HG03575 (cell line): ENCODE measurements around the gene CYP2W1.
"Not testable (repeated sequence)": the region's sequence is repeated elsewhere in the genome, so short reads cannot be mapped to it uniquely, and the experiment has no call there.

Experiments used
- ATAC-seq: cut with Tn5 transposase; IDR thresholded peaks from one replicate; pipeline ENCODE4 v1.9.1; 2021; ENCODE audit not compliant: unreplicated experiment, insufficient number of reproducible peaks, low FRiP score; ENCODE audit errors: extremely low read depth

Gene CYP2W1

DNA sequence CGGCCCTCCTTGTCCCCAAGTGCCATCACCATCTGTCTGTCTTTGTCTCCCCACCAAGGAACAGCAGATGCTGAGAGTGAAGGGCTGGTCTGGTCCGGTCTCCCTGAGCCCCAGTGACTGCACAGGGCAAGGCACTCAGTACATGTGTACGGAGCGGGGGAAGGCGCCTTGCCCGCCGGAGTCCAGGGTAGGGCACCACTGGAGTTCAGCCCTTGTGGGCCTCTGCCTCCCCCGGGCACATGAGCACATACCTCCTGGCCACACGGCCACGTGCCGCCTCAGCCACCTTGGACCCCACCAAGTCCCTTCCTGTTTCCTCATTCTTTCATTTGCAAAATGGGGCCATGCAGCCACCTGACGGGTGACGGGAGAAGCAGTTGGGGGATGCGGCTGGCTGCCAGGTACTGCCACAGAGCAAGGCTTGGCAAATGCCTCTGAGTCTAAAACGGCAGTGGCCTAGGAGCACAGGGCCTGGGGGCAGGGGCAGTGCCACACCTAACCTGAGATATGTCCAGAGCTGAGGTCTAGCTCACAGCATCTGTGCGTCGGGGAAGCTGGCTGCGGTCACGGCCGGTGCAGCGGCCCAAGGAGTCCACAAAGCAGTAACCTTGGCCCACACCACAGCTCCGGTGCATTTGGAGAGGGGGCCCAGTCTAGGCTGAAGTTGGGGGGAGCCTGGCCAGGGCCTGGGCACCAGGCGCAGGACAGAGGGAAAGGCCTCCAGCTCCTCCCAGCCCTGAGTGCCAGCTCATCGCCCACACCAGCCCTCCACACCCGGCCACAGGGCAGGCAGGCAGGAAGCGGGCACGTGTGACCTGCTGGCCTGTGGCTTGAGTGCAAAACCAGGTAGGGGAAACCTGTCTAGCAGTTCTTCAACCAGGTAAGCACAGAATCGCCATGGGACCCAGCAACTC lies 33.7 kb upstream of the CYP2W1 start:
- no peak for ATAC-seq

DNA sequence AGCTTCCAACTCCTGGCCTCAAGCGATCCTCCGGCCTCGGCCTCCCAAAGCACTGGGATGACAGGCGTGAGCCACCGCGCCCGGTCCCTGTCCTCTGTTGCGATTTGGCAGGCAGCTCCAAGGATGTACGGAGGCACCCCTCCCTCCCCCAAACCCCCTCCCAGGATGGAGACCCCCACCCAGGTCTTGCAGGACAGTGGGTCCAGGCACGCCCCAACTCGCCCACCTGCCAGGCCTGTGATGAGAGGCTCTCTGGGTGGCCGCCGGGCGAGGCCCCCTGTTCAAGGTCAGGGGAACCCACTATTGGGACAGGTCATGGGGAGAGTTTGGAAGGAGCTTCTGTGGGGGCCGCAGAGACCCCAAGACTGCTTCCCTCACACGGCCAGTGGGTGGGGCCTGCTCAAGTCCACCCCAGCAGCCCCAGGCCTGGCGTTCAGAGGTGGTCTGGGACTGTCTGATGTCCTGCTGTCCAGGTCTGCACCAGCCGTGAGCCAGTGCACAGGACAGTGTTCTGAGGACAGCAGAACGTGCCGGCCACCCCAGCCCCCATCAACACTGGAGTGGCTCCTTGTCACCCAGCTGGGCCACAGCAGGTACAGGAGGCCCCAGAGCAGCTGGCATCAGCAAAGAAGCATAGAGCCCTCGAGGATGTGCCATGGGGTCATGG lies 31.0 kb upstream of the CYP2W1 start:
- no peak for ATAC-seq

DNA sequence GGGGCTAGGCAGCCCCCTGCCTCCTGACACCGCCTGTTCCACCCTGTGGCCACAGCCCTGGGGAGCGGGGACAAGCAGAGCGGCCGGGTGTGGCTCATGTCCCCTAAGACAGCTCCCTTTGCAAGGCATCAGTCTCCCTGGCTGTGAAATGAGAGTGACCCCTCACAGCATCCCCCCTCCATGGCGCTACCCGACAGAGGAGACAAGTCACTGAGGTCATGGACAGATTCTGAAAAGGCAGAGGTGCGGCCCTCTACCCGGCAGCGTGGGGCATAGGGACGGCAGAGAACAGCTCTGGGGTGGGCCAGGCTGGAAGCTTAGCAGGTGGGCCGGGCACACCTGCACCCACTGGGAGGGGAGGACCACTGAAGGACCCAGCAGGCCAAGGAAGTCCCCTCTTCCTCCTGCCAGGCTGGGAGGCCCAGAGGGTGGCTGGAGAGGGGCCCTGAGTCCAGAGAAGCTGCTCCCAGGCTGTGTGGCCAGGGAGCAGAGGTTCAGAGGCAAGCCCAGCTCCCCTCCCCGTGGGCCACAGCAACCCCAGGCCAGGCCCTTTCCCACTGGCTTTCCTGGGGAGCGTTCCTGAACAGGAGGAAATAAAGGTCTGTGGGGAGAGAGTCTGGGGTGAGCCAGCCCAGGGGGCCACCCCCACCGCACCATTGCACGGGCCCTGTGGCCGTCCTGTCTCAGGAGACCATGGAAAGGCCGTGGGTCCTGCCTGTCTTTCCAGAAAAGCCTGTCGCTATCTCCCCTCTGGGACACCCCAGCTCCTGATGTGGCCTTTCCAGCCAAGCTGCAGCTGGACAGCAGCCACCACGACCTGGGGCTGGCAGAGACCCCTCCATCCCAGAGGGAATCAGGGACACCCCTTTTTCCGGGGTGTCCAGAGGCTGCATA lies 30.2 kb upstream of the CYP2W1 start:
- ATAC-seq: no peak

DNA sequence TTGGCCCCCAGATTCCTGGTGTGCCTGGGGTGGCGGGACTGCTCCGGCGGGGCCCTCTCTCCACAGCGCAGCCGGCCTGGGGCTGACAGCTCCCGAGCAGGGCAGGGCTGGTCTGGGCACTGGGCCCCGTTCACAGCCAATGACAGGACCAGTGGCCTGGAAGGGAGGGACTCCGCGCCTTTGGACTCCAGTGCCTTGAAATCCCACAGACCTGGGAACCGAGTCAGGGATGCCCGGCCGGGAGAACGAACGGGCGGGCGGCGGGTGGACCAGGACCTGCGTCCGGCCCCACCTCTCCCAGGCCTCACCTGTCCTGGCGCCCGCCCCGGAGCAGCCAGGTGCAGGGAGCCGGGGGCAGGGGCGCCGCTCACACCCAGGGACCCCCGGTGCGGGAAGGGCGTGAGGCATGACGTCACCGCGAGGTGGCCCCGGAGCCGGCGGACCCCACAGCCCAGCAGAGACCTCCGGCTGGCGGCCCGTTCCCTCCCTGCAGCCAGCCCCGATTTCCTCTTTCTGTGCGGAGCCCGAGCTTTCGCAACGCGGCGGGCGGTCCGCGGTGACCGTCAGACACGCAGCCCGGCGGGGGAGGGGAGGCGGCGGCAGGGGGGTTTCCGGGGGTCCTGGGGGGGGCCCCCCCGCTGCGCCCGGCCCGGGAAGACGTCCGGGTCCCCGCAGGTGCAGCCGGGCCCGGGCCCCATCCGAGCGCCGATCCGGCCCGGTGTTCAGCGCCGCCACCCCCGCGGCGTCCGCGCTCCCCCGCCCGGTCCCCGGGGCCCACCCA lies 29.2 kb upstream of the CYP2W1 start:
- no peak for ATAC-seq

DNA sequence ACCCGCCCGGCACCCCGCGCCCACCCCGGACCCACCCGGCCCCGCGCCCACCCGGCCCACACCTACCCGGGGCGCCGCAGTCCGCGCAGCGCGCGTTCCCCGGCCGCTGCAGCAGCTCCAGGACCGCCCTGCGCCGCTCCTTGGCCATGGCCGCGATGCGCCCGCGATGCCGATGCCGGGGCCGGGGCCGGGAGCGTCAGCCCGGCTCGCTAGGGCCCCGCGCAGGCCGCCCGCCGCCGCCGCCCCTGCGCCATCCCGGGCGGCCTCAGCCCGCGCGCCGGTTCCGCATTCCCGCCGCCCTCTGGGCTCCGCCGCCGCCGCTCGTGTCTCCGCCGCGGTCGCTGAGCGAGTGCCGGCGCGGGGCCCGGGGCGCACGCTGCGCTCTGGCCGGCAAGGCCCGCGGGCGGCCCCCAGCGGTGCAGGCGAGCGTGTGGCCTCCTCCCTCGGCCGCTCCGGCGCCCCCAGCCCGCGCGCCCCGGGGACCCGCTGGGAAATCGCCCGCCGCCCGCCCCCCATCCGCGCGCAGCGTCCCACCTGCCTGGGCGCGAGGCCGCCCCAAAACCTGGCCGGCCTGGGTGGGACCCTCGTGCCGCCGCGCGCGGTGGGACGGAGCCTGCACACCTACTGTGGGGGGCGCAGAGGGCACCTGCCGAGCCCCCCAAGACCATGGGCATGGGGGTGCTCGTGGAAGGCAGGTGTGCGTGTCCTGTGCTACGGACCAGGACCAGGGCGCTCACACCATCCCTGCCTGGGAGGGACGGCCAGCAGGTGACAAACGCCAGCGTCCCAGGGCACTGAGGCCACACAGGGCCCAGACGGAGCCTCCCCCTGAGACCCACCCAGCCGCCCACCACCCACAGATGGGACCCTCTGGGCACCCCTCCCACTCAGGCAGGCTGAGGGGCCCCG lies 28.4 kb upstream of the CYP2W1 start, which contains the start of gene ADAP1:
TSS of gene ADAP1 (minus strand) at position 351 of the 909 bp plus-strand sequence. CDS start at position 148, 203 bp downstream.
- no peak for ATAC-seq

DNA sequence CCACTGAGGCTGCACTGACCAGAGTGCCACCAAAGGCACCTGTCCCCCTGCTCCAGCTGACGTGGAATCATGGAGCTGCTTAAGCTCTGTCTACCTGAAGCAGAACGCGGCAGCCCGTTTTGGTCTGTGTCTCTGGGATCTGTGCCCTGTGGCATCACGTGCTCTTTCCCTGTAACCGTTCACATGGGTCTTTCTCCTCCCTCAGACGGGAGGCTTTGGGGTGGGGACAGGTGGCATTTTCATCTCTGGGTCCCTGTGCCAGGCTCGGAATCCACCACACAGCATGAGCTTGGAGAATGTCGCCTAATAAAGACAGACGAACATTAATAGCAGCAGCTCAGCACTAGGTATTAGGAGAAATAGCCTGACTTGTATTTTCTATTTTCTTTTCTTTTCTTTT lies 26.9 kb upstream of the CYP2W1 start:
- ATAC-seq: no peak

DNA sequence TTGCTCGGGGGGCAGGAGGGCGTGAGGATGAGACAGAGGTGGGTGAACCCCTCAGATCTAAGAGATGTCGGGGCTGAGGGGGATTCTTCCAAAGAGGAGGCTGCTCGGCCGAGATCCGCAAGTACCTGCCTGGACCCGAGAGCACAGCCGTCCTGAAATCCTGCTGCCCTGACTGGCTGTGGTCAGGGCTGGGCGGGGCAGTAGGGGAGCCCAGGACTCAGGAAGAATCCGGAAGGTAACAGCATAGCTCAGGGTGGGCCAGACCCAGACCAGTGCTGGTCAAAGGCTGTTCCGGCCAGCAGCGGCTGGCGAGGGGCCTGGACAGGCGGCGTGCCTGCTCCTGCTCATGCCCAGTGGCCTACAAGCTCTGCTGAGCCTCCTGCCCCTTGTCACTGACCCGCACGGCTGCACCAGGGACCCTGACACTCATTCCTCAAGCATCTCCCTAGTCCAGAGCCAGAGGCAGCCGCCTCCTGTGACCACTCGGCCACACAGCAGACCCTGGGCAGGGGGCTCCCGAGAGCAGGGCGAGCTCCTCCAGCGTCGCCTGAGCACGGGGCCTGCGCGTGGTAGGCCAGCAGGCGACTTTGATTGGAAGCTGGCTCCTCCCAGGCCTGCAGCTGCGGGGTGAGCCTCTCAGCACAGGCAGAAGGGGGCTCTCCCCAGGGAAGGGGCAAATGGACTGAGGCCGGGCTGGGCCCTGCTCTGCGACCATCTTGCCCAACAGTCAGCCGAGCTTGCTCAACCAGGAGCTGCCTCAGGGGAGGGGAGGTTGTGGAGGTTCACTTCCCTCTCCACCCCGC lies 25.4 kb upstream of the CYP2W1 start:
- no peak for ATAC-seq

DNA sequence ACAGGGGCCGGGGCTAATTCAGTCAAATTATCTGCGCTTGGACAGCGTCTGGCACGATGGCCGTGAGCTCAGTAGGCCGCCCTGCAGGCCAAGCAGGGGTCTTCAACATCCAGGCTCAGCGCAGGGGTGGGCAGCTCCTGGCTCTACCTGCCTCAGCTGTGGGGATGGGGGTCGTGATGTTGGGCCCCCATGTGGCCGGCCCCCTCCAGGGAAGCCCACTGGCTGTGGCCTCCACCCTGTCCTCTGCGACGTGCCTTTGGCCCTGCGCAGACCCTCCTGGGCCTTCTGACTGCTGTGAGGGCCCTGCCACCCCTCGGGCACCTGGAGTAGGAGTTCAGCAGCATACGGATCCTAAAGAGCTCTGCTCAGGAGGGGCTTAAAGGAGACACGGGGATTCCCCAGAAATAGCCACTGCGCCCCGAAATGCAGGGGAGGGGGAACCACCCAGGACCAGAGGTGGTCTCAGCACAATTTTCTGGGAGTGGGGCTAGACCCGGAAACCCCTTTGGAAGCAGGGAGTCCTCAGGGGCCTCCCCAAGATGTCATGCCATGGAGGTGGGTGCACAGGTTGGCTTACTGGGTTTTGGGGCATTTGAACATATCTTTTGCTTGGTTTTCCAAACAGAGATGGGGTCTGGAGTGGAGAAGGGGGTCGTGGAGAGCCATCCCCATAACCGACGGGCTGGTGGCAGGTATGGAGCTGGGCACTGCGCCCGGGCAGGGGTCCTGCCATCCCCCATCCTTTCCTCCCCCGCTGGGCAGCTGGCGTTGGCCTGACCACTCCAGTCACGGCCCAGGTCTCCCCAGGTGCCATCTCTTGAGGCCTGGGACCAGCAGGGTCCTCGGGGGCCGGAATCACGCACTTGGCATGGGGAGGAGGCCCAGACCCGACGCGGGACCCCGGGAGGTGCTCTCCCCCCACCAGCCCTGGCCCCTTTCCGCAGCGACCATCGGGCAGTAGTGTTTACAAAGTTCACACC lies 24.5 kb upstream of the CYP2W1 start:
- no peak for ATAC-seq

DNA sequence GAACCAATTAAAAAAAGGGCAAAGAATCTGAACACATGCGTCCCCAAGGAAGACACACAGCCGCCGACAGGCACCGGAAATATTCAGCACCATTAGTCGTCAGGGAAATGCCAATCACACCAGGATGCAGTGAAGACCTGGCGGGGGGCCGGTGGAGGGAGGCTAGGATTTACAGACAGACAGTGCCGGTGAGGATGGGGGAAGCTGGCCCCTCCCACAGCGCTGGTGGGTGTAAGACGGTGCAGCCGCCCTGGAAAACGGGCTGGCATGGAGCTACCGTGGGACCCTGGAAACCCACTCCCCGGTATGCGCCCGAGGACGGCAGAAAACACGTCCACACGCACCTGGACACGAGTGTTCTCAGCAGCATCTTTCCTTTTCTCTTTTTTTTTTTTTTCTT lies 23.7 kb upstream of the CYP2W1 start:
- ATAC-seq: no peak

DNA sequence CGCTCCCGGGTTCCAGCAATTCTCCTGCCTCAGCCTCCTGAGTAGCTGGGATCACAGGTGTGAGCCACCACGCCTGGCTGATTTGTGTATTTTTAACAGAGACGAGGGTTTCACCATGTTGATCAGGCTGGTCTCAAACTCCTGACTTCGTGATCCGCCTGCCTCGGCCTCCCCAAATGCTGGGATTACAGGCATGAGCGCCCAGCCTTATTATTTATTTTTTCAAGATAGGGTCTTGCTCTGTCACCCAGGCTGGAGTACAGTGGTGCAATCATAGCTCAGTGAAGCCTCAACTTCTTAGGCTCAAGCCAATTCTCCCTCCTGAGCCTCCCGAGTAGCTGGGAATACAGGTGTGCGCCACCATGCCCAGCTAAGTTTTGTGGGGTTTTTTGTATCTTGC lies 23.2 kb upstream of the CYP2W1 start:
- not testable (repeated sequence) for ATAC-seq

DNA sequence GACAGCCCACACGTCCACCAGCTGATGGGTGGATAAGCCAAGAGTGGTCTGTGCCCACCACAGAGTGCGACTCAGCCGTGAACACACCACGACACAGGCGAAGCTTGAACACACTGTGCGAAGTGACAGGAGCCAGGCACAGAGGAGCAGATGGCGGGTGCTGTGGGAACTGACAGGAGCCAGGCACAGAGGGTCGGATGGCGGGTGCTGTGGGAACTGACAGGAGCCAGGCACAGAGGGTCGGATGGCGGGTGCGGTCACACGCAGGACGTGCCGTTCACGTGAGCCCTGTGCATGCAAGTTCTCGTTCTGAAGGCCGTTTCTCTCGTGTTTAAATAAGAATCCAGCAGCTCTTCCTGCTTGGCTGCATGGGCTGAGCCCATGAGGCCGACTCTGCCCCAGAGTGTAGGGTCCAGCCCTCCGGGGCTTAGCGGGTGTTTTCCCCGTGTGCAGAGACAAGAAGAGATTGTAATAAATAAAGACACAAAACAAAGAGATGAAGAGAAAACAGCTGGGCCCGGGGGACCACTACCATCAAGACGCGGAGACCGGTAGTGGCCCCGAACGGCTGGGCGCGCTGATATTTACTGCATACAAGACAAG lies 22.6 kb upstream of the CYP2W1 start:
- no peak for ATAC-seq

DNA sequence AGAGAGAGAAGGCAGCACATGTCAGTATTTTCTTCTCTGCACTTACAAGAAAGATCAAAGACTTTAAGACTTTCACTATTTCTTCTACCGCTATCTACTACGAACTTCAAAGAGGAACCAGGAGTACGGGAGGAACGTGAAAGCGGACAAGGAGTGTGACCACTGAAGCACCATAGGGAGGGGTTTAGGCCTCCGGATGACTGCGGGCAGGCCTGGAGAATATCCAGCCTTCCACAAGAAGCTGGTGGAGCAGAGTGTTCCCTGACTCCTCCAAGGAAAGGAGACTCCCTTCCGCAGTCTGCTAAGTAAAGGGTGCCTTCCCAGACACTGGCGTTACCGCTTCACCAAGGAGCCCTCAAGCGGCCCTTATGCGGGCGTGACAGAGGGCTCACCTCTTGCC lies 22.0 kb upstream of the CYP2W1 start:
- ATAC-seq: not testable (repeated sequence)

DNA sequence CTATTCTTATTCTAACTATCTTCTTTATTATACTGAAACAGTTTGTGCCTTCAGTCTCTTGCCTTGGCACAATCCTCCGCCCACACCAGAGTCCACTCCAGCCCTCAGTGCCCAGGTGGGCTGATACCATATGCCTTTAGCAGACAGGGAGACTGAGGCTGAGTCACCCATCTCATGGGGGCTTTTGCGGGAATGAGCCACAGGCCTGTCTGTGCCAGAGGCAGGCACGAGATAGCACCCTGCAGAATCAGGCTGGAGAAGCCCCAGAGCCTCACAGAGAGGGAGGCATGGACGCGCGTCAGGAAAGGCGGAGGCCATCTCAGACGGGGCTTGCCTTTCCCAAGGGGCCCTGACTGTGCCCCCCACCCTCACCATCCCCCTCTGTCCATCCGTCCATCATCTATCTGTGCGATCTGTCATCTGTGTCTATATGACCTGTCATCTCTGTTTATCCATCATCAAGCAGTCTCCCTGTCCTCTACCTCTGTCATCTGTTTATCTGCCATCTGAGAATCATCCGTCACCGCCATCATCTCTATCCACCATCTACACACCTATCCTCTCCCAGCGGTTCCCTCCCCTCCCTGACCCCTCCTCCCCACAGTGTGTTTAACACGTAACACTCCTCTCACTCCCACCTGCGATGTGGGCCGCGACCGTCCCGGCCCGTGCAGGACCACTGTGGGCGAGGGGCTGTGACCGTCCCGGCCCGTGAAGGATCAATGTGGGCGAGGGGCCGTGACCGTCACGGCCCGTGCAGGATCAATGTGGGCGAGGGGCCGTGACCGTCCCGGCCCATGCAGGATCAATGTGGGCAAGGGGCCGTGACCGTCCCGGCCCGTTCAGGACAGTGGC lies 21.2 kb upstream of the CYP2W1 start:
- ATAC-seq: no peak

DNA sequence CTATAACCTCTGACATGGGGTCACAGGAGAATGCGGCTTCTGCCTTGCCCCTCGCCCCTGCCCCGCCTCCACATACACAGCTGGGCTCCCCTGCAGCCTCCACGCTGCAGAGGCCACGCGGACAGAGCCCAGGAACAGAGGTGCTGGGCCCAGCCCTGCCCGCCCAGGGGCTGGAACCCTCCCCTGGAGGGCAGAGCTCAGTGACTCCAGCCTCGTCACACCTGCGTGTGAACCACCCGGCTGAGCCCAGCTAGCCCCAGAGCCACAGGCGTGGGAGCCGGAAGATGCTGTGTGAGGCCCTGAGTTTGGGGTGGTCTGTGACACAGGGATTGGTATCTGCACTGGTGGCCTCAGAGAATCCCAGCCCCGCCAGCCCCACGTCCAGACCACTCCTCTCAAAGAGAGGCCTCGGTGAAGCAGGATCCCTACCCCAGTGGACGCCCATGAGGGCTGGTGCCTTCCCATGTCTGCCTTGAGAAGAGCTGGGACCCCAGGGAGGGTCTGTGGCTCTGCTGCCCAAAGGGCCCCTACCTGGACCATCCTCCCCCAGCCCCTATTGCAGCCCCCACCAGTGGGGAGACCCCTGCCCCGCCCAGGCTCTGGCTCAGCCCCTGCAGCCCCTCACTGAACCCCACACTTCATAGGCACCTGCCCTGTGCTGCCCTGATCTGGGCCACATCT lies 20.4 kb upstream of the CYP2W1 start:
- ATAC-seq: no peak
